Caco-2 (cell line): ENCODE measurements around the gene TFAP2B. TPM values are rescaled to one million over a fixed set of nuclear protein-coding genes. Genes with fewer than 3 reads are reported as not detected.

Experiments
- BruUV-seq: library from RNA; stranded (reverse); fragments of 400-500 nt; replicated peaks from 2 replicates; lab custom pipeline; 2021; lab: Mats Ljungman, UMichigan
- CTCF ChIA-PET: fragments of 300-600 bp; sonication (Branson Sonifier 250); formaldehyde crosslinking; loops from one replicate; lab custom pipeline; 2022; ENCODE audit warnings: antibody characterized with exemption; lab: Charles Lee
- POLR2A ChIA-PET: fragments of 300-600 bp; sonication (Branson Sonifier 250); formaldehyde crosslinking; loops from one replicate; lab custom pipeline; 2022; ENCODE audit warnings: antibody characterized with exemption; lab: Charles Lee
- DNase-seq, 2 experiments: peaks; one replicate each; pipeline versions ENCODE4 v3.0.0 to v3.0.0-alpha.2; 2020 to 2022
- H3K27me3 ChIP-seq: replicated peaks from 2 replicates; pipeline ENCODE4 v1.6.0; 2011; ENCODE audit warnings: low read length; ENCODE audit not compliant: control insufficient read depth, insufficient read depth
- H3K36me3 ChIP-seq: 2 replicates; pipeline ENCODE4 v1.5.1; 2011; ENCODE audit warnings: low read length; ENCODE audit not compliant: control insufficient read depth, insufficient read depth
- H3K4me1 ChIP-seq: fragments of 250-450 bp; sonication (Bioruptor Pico); 2 replicates; pipeline ENCODE4 v1.5.1; 2020; ENCODE audit warnings: mild to moderate bottlenecking
- H3K4me3 ChIP-seq: 2 replicates; pipeline ENCODE4 v1.5.1; 2011; ENCODE audit warnings: low read depth, mild to moderate bottlenecking, control low read depth, low read length
- H3K9me3 ChIP-seq: fragments of 250-450 bp; sonication (Bioruptor Pico); 2 replicates; pipeline ENCODE4 v1.5.1; 2020; ENCODE audit warnings: mild to moderate bottlenecking, moderate library complexity
- H3K27ac Mint-ChIP-seq: one replicate; pipeline ENCODE4 v1.8.0; 2022; ENCODE audit warnings: mixed read lengths; ENCODE audit not compliant: unreplicated experiment
- H3K27me3 Mint-ChIP-seq: one replicate; pipeline ENCODE4 v1.8.0; 2022; ENCODE audit warnings: mixed read lengths; ENCODE audit not compliant: insufficient read depth, unreplicated experiment
- H3K36me3 Mint-ChIP-seq: one replicate; pipeline ENCODE4 v1.8.0; 2022; ENCODE audit warnings: mild to moderate bottlenecking, mixed read lengths; ENCODE audit not compliant: insufficient read depth, unreplicated experiment
- H3K4me1 Mint-ChIP-seq: one replicate; pipeline ENCODE4 v1.8.0; 2022; ENCODE audit warnings: low read depth, mixed read lengths; ENCODE audit not compliant: unreplicated experiment
- H3K4me3 Mint-ChIP-seq: one replicate; pipeline ENCODE4 v1.8.0; 2022; ENCODE audit warnings: mild to moderate bottlenecking, moderate library complexity, mixed read lengths; ENCODE audit not compliant: unreplicated experiment
- H3K9me3 Mint-ChIP-seq: one replicate; pipeline ENCODE4 v1.8.0; 2022; ENCODE audit warnings: mixed read lengths; ENCODE audit not compliant: unreplicated experiment
- intact Hi-C: fragments of 100-400 bp; cut with micrococcal nuclease; formaldehyde crosslinking; loops from one replicate; pipeline ENCODE4 v1.10.0; 2022; ENCODE audit not compliant: unreplicated experiment
- total RNA-seq: library from RNA; stranded (reverse); gene quantifications from 2 replicates; pipeline ENCODE4 v1.2.3, GENCODE V29; 2022
- TF ChIP-seq, protein P1 (sequence below), 2 experiments: fragments of 200-600 bp in 1 of 2; IDR thresholded peaks; 1 replicate in 1 of 2; 2 replicates in 1 of 2; pipeline versions ENCODE4 v1.5.1 to v1.8.0; 2011 to 2022; ENCODE audit warnings: antibody characterized with exemption in 1 of 2, control low read depth in 1 of 2, inconsistent platforms in 1 of 2, low read depth in 1 of 2, low read length in 1 of 2, mild to moderate bottlenecking in 1 of 2, moderate library complexity in 1 of 2; ENCODE audit not compliant: insufficient read depth in 1 of 2, severe bottlenecking in 1 of 2, unreplicated experiment in 1 of 2

TFAP2B gene
- total RNA-seq, 1 experiment from 2014 or later: not detected

DNA sequence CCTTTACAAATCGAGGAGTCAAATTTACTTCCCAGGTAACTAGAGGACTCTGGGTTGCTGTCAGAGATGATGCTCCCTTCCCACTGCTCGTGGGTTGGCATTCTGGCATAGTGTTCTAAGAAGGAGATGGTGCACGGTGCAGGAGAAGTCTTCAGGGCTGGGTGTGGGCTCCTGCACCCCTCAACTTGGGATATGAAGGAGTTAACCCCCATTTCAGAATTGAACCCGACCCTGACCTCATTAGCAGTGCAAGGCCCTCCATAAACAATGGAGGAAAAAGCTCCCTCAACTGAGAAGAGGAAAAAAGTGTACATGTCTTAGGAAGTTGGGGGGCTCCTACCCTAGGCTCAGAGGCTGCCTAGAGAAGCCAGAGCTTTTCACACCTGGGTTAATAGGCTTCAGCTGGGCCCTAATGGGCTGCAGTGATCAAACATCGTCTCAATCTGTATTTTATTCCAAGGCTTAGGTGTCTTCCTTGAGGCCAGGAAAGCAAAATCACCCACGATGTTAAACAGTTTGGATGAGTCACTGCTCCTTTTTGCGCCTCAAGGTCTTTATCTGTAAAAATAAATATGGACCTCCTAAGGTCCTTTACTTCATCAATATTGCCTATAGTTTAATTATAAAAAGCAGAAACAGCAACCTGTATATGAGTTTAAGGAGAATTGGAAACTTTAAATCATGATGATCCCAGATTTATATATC, 29.4 kb downstream of the TFAP2B start:
- ChIA-PET POLR2A (no interaction called here), CTCF (no interaction called here)
- no peak for DNase-seq
- Mint-ChIP-seq H3K9me3 (no peaks in the 10 kb centered on the region), H3K36me3 (no peaks in the 10 kb centered on the region), H3K27me3 (peaks cover 13% of the 10 kb centered on the region), H3K4me1 (no peaks in the 10 kb centered on the region), H3K27ac (no peak overlapping the region), H3K4me3 (no peak overlapping the region)
- Histone ChIP-seq H3K36me3 (no peaks in the 10 kb centered on the region), H3K27me3 (no peaks in the 10 kb centered on the region; the same call in 1 of the 2 replicates), H3K4me3 (no peak overlapping the region), H3K4me1 (no peaks in the 10 kb centered on the region), H3K9me3 (no peaks in the 10 kb centered on the region)
- BruUV-seq: no TSS peak
- intact Hi-C loops: no loop called here
- TF ChIP-seq, protein P1, sequence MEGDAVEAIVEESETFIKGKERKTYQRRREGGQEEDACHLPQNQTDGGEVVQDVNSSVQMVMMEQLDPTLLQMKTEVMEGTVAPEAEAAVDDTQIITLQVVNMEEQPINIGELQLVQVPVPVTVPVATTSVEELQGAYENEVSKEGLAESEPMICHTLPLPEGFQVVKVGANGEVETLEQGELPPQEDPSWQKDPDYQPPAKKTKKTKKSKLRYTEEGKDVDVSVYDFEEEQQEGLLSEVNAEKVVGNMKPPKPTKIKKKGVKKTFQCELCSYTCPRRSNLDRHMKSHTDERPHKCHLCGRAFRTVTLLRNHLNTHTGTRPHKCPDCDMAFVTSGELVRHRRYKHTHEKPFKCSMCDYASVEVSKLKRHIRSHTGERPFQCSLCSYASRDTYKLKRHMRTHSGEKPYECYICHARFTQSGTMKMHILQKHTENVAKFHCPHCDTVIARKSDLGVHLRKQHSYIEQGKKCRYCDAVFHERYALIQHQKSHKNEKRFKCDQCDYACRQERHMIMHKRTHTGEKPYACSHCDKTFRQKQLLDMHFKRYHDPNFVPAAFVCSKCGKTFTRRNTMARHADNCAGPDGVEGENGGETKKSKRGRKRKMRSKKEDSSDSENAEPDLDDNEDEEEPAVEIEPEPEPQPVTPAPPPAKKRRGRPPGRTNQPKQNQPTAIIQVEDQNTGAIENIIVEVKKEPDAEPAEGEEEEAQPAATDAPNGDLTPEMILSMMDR (IDR thresholded peaks at IDR 0.05; ENCODE audit: insufficient read depth in 1 of 2, low read depth in 1 of 2, low read length in 1 of 2, severe bottlenecking in 1 of 2, unreplicated experiment in 1 of 2): no peak

- no peak overlapping the region for H3K4me3 ChIP-seq
- H3K27me3 Mint-ChIP-seq: peaks cover 11% of the 10 kb centered on the region
- CTCF ChIA-PET: no interaction called here
Measured at GRCh38 chr6:50848989-50849795, 30.5 kb downstream of the TFAP2B start.

DNA sequence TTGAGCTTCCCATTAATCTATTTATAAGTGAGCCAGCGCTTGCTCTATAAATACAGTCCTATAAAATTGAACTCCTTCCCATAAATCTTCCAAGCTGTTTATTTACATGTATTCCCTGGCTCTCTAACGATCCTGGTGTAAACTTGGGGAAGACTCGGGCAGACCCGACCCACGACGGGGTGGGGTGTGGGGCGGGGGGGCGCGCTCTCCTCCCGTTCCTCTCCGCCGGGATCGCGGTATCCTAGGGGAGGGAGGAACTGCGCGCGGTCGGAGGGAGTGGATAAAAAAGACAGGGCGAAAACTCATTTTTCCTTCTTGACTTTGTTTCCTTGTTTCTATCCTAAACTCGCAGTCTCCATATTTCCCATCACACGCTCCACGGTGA, 31.1 kb downstream of the TFAP2B start:
- DNase-seq: no peak
- Mint-ChIP-seq H3K27ac (no peak overlapping the region), H3K36me3 (no peaks in the 10 kb centered on the region), H3K4me1 (no peaks in the 10 kb centered on the region), H3K9me3 (no peaks in the 10 kb centered on the region), H3K27me3 (peaks cover 11% of the 10 kb centered on the region), H3K4me3 (no peak overlapping the region)
- ChIA-PET CTCF (no interaction called here), POLR2A (no interaction called here)
- no TSS peak for BruUV-seq
- Histone ChIP-seq H3K4me3 (no peak overlapping the region), H3K4me1 (no peaks in the 10 kb centered on the region), H3K9me3 (no peaks in the 10 kb centered on the region), H3K27me3 (no peaks in the 10 kb centered on the region; the same call in 1 of the 2 replicates), H3K36me3 (no peaks in the 10 kb centered on the region)
- TF ChIP-seq, protein P1 (IDR thresholded peaks at IDR 0.05; ENCODE audit: insufficient read depth in 1 of 2, low read depth in 1 of 2, low read length in 1 of 2, severe bottlenecking in 1 of 2, unreplicated experiment in 1 of 2): no peak
- intact Hi-C loops: no loop called here

More at GRCh38 chr6:50848989-50849795, 30.5 kb downstream of the TFAP2B start:
- Histone ChIP-seq H3K36me3 (no peaks in the 10 kb centered on the region), H3K9me3 (no peaks in the 10 kb centered on the region), H3K27me3 (no peaks in the 10 kb centered on the region; the same call in 1 of the 2 replicates), H3K4me1 (no peaks in the 10 kb centered on the region)
- Mint-ChIP-seq H3K4me1 (no peaks in the 10 kb centered on the region), H3K9me3 (no peaks in the 10 kb centered on the region), H3K27ac (no peak overlapping the region), H3K4me3 (no peak overlapping the region), H3K36me3 (no peaks in the 10 kb centered on the region)
- TF ChIP-seq, protein P1 (IDR thresholded peaks at IDR 0.05; ENCODE audit: insufficient read depth in 1 of 2, low read depth in 1 of 2, low read length in 1 of 2, severe bottlenecking in 1 of 2, unreplicated experiment in 1 of 2): no peak
- intact Hi-C loops: no loop called here
- POLR2A ChIA-PET: no interaction called here
- no TSS peak for BruUV-seq
- no peak for DNase-seq
